Activated naive CD4-positive, alpha-beta T cell treated with Interleukin-2 at 50 U/mL for 16 hours (primary cell): ENCODE data around the gene PRKCA.

Experiments
- DNase-seq: peaks from one replicate; pipeline ENCODE4 v3.0.0-alpha.2; 2020

Gene PRKCA

DNA sequence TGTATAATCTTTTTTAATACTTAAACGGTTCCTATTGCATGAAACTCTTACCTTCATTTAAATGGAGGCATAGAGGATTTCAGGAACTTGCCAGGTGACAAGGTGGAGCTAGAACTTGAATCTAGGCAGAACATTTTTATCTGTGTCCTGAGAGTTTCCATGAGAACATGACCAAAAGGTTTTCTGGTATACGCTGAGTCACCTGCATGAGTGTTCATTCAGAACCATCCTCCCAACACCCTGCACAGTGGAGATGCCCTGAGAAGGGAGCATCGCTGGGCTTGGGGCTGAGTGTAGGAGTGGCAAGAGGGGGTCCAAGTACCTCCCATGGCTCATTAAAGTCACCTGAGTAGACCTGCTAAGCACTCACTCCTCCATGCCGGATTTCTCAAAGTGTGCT lies 362.8 kb downstream of the PRKCA start:
- DNase-seq: no peak

DNA sequence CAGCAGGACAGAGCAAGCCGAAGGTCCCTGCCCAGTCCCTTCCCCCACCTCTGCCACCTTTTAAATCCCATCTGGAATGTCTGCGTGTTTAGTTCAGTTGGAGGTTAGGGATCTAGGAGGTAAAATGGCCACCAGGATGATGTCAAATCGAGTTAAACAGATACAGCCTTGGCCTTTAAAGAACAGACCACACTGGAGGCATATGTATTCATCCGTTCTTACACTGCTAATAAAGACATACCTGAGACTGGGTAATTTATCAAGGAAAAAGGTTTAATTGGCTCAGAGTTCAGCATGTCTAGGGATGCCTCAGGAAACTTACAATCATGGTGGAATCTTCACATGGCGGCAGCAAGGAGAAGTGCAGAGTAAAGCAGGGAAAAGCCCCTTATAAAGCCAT lies 364.7 kb downstream of the PRKCA start:
- DNase-seq: no peak

DNA sequence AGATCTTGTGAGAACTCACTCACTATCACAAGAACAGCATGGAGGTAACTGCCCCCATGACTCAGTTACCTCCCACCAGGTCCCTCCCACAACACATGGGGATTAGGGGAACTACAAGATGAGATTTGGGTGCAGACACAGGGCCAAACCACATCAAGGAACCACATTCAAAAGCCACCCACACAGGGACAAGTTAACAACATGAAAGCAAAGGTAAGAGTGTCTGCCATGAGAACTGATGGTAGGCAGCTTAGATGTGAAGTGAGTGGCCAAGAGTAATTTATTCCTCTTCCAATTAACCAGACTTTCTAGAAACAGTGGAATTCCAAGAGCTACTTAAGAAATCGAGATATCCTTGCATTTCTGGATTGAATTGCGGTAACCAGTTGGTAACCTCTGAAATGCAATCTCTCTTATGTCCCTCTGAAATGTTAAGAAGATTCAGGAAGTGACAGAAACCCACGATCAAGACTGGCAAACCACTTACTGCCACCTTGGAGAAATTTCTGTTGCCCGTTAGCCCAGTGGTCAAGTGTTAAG lies 365.1 kb downstream of the PRKCA start:
- peak; percentile 75 for DNase-seq

DNA sequence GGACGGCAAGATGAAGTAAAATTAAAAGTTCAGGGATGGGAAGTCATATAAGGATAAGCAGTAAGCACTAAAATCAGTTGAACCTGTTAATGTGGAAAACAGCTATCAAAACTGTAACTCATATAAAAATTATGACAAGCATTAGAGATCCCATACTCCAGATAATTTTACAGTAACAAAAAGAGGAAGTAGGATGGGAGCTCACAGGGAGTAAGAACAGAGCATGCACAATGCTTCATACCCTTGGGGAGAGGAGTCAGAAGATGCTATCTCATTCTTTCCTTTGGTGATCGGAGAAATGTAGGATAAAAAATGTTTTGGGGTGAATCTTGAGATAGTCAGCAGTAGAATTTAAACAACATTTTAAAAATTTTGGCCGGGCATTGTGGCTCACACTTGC lies 367.8 kb downstream of the PRKCA start:
- no peak for DNase-seq

DNA sequence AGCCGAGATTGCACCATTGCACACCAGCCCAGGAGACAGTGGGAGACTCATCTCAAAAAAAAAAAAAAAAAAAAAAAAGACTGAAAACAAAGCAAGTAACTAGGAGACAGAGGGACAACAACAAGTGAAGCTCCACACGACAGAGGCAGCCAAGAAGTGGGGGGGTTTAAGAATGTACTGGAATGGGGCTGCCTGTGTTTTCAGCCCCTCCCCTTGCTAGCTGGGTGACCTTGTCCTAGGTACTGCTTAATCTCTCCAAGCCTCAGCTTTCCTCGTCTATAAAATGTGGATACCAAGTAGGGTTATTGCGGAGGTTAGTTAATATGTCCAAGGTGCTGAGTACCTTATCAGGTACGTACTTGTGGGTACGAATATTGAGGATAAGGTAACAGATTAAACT lies 368.7 kb downstream of the PRKCA start:
- DNase-seq: no peak

DNA sequence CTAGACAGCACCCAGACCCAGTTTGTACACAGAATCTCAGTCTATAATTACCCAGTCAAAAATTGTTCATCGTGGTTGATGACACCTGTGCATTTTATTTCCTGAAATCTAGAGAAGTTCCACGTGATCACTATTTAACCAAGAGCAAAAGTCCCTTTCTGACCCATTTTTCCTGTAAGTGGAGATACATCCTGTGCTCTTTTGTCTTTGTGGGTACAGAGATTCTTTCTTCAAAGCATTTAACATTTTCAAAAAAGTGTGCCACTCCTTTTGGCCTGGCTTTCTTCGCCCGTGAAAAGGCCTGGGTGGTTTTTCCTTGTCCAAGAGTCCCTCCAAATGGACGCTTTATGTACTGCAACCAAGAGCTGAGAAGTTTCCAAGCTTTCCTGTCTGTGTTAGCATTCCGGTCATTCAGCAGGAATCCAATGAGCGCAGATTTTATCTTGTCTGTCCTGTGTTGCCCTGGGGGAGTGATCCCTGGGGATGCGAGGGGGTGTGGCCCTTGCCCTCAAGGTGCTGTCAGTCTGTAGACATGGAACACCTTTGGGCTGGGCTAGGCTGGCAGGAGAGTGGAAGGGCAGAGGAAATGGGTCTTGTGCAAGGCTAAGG lies 371.4 kb downstream of the PRKCA start:
- peak; percentile 55 for DNase-seq

DNA sequence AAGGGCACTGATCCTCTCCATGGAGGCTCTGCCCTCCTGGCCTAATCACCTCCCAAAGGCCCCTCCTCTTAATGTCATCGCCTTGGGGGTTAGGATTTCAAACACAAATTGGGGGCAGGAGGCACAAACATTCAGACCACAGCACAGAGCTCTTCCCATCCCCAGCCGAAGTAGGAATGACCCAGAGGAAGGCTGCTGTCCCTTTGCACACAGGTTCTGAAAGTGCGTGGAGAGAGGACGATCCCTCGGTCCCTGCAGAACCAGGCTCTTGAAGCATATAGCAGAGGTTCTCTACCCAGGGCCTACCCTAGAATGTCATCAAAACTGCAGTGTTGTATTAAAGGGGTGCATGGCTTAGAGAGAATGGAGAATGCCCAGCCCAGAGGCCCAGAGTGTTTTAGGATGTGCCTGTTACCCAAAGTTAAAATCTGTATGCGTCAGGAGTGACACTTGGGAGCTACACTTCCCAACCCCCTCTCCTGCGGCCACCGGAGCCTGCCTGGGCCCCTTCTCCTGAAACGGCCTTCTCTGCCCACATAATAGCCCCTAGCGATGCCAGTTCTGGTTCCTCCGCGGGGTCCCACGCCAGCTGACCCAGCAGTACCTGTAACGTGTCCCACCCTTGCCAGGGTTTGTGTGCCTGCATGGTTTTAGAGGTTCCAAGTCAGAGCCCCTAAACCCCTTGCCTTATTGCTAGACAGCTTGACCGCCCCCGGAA lies 373.0 kb downstream of the PRKCA start:
- DNase-seq: no peak

DNA sequence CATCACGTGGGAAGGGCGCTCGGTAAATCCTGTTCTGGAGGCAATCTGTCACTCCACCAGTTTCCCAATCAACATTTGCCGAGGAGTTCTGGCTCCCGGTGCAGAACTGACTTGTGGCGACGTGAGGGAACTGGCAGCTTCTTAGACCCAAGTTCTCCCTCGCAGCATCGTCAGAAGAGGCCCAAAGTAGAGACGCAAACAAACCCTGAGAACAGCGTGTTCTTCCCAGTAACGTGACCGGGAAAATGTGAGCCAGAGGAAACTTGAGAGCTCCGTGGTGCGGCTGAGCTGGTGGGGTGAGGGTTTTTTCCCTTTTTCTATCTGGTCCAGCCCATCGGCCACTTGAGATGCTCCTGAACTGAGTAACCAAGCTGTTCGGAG lies 373.6 kb downstream of the PRKCA start:
- DNase-seq: no peak

DNA sequence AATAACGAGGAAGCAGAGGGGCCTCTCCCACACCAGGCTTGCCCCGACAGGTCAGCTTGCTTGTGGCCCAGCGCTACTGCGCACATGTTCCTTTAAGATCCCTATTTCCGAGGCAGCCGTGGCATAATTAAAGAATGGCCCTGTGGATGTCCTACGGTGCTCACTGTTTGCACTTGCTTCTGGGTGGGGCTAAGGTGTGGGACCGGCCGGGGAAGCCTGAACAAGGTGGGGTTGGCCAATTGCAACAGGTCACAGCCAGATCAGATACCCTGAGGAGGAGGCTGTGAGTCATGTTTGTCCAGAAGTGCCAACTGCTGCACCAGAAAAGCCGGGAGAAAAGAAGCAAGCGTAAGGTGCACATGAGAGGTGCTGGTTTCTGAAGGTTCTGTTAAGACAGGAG lies 374.0 kb downstream of the PRKCA start:
- DNase-seq: no peak

DNA sequence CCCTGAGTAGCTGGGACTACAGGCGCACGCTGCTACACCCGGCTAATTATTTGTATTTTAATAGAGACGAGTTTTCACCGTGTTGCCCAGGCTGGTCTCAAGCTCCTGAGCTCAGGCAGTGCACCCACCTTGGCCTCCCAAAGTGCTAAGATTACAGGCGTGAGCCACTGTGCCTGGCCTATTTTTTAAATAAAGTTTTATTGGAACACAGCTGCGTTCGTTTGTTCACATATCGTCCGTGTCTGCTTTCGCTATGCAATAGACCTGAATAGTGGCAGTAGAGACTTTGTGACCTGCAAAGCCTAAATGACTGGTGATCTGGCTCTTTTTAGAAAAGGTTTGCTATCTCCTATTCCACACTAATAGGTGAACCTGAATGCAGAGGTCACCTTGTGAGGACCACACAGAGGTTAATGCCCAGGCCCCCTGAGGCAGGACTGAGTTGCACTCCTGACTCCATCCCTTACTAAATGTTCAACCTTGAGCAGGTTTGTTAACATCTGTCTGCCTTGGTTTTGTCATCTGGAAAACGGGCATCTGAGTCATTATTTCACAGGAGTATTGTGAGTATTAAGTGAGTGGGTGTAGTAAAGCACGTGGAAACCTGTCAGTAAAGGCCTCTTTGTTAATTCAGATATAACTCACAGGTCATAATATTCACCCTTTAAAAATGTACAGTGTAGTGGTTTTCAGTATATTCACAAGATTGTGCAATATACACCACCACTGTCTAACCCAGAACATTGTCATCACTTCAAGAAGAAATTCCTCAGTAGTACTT lies 375.0 kb downstream of the PRKCA start:
- no peak for DNase-seq

DNA sequence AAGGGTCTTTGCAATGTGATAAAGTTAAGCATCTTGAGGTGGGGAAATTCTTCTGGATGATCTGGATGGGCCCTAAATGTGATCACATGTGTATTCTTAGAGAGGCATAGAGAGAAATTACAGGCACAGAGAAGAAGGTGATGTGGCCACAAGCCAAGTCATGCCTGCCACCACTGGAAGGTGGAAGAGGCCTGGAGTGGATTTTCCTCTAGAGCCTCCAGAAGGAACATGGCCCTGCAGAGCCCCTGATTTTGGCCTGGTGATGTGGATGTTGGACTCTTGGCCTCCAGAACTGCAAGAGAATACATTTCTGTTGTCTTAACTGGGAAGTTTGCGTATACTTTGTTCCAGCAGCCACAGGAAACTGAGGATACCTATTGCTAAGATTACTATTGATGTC lies 375.6 kb downstream of the PRKCA start:
- DNase-seq: no peak

DNA sequence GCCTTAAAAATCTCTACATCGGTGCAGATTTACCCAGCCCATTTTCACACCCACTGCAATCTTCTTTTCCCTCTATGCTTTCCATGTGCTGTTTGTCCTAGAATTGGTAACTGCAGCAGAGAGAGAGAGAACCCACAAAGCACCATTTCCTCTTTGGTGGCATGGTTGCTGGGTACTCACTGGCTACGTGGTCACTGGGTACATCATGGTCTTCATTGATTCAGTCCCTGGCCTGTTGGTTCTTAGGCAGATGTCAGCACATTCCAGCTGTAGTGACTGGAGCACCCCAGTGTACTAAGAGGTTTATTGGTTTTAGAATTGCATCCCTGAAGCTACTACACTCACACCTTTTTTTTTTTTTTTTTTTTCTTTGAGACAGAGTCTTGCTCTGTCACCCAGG lies 376.4 kb downstream of the PRKCA start:
- no peak for DNase-seq

DNA sequence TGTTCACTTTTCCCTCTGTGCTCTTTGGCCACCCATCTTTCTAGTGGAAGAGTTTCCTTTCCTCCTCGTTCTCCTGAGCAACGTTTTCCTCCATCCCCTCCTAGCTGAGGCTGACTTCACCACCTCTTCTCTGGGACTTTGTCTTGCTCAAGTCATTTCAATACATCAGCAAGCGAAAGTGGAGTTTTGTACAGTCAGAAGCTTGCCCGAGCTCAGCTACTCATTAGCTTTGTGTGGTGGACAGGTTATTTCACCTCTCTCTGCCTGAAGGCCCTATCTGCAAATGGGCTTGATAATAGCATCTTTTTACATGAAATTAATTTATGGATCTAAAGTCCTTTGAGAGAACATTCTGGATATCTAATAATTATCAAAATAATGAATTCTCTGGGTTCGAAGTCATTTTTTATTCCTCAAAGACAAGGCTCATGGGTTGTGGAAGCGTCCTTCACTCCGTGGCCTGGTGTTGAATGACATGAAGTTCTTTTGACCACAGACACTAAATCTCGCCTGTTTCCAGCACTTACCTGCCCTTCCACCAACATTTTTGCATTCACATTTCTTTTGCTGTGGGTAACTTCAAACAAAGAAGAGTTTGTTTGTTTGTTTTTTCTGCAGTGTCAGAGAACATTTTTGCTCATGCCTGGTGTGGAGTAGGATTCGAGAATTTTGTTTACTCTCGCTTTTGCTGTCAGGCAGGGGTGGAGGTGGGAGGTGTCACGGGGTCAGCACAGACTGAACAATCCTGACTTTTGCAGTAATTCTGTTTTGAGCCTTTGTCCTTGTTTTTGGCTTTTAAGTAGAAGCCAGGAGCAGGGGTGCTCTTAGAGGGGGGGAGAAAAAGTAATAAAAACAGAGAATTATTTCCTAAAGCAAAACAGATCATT lies 377.5 kb downstream of the PRKCA start:
- DNase-seq: no peak

DNA sequence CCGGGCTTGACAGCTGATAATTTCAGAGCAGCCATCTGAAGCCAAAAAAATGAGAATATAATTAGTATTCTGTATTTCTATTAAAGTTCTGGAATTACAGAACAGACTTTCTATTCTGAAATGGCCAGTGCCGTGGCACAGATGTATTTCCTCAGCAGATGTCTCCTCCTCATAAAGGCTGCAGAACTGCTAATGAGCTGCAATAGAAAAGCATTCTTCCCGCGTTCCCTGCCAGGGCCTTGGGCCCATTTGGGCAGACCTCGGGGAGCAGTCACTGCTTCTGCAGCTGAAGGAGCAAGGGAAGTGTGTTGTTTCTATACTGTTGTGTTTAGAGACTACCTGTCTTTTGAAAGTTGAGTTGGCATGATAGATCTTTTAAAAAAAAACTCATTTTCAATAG lies 379.9 kb downstream of the PRKCA start:
- DNase-seq: no peak

DNA sequence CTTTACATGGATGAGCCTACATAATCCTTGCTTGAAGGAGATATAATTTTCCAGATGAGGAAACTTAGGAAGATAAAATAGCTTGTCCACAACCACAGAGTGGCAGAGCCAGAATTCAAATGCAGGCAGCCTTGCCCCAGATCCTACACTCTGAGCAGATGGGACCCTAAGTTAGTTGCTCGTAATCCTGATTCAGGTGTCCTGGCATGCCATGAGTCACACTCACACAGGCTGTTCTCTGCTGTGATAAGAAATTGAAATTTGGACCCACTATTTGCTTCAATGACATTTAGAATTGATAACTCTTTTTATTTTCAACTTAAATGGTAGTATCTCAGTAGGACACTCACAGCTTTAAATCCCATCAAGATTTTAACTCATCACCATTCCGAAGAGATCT lies 381.8 kb downstream of the PRKCA start:
- no peak for DNase-seq

DNA sequence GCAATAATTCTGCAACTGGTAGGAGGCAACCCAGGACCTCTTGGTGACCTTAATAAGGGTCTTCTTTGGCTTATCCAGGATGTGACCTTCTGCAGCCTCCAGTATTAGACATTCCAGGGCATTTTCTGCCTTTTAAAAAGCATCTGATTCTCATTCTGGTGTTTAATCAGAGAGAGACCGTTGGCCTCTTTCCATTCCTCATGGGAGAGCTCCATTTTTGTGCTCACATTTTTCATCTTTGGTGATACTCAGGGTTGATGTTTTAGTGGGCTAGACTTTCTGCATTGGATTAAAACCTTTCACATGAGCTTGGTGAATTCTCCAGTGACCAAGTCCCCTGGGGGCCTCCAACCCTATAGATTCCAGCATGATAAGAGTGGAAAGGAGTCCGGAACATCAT lies 382.3 kb downstream of the PRKCA start:
- no peak for DNase-seq

DNA sequence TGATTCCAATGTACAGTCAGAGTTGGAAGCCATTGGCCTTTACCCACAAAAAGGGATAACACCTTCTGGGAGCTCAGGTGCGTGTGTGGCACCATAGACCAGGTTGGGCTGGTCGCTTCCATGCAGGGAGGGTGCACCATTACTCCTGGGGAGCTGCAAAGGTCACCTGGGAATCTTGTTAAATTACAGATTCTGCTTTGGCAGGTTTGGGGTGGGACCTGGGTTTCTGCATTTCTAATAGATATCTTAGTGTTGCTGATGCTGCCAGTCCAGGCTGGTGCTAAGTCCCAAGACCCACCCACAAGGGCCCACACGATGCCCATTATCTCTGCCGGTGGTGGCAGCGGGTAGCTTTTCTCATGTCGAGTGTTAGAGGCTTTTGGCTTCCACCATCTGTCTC lies 384.2 kb downstream of the PRKCA start:
- DNase-seq: no peak

DNA sequence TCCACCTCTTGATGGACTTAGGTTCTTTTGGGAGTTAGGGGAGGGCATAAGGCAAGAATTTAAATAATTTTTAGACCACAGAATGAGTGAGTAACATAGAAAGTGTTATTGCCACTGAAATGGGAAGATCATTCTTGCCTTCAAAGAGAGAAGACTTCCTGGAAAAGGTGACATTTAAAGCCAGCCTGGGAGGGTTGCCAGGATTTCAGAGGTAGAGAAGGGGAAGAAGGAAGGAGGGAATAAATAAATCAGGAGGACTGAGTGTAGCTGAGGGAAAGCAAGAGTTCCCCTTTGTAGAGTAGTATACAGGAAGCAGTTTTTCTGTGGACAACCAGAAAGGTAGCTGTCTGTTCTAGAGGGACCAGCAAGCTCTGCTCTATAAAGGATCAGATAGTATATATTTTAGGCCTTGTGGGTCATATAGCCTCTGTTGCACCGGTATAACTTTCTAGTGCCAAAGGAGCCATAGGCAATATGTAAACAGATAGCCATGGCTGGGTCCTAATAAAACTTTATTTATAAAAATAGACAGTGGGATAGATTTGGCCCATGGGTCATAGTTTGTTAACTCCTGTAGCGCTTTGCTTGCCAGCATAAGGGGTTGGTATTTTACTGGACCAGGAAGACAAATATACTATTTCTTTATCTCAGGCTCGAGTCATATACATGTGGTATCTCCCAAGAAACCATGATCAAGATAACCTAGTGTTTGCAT lies 385.3 kb downstream of the PRKCA start:
- DNase-seq: no peak

DNA sequence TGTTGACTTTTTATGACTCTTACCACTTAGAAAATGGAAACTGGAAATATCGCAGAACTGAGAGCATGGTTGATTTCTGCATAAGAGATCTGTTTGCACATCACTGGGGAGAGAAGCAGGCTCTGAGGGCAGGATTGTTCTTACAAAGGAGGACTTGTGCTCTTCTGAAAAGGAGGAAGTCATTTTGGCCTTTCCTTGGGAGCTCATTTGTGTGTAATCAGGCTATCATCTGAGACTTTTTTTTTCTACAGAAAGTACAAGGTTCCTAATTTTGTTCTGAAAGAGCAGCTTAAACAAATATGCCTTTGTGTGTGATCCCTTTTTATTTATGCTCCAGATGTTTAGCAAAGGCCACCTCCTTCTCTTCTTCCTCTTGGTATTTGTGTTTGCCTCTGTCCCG lies 386.8 kb downstream of the PRKCA start:
- no peak for DNase-seq

DNA sequence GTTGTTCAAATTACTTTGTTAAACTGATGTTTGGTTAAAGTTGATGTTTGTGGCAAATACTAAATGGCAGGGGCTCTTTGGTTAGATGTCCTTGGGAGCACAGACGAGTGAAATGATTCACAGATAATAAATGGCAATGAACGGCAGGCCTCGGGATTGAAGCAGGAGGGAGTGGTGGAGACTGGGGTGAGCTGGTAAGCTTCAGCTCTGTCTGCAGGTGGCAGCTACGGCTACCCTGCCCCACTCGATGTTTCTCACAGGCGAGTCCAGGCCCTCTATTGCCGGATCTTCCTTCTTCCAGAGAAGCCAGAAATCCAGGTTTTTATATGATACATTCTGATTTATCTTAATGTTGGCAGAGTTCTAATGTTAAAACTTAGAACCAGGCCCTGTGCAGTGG lies 387.8 kb downstream of the PRKCA start:
- no peak for DNase-seq

DNA sequence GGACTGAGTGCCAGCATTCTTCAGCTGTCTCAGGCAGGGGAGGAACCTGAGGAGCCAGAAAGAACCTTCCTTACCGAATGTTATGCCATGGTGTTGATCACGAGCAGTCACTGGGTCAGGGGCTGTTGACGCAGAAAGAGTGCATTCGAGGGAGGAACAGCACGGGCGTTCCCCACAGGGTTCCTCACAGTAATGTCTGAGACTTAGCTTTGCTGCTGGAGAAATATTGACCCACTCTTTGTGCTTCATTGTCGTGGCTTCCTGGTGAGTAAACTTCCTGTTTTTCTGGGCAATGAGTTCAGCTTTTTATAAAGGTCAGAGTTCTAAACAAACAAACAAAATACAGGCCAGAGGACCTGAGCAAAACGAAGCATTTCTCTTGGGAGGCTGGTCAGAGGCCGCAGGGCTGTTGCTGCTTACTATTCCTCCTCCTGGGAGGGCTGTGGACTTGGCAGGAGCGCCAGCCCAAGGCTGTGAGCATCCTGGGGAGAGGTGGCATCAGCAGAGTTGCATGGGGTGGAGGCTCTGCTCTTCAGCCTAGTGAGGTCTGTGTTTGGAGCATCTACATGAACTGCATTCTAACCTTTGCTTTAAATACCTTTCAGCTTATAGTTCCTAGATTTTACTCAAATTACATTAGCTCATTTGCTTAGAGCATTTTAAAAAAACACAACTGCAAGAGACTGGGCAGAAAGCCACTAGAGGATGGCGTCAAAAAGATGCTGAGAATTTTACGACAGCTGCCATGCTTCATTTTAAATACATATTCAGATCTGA lies 389.4 kb downstream of the PRKCA start:
- DNase-seq: no peak

DNA sequence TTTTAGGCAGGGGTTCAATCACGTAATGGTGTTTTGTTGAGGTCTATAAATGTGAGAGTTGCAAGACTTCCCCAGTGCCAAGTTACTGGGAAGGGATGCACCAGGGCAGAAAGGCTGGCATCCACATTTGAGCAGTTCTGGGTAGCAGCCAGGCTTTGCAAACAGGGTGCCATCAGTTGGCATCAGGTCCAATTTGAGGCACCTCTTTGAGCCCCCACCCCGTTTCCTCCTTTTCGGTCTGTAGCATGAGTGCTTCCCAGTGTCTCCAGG lies 389.9 kb downstream of the PRKCA start:
- DNase-seq: no peak
